ENCODE data around the gene GRAMD1B.

Gene GRAMD1B

GRCh38 chr11:123537726-123538125 is 107.7 kb downstream of the GRAMD1B start:
- DNase-seq = no peak

- DNase-seq = no peak
Measured at GRCh38 chr11:123543797-123544196, 113.7 kb downstream of the GRAMD1B start.

- DNase-seq = no peak
Measured at GRCh38 chr11:123544631-123545375, 114.7 kb downstream of the GRAMD1B start.

- no peak for DNase-seq
Measured at GRCh38 chr11:123545726-123546270, 115.7 kb downstream of the GRAMD1B start.

GRCh38 chr11:123546515-123546914 is 116.4 kb downstream of the GRAMD1B start:
- DNase-seq = no peak

- no peak for DNase-seq
Measured at GRCh38 chr11:123547180-123547579, 117.1 kb downstream of the GRAMD1B start.

- DNase-seq = no peak
Measured at GRCh38 chr11:123548774-123549173, 118.7 kb downstream of the GRAMD1B start.

- no peak for DNase-seq
Measured at GRCh38 chr11:123549926-123550917, 120.2 kb downstream of the GRAMD1B start.

GRCh38 chr11:123551079-123551478 is 121.0 kb downstream of the GRAMD1B start:
- no peak for DNase-seq

GRCh38 chr11:123556633-123557032 is 126.6 kb downstream of the GRAMD1B start:
- no peak for DNase-seq

- DNase-seq = no peak
Measured at GRCh38 chr11:123558536-123559315, 128.7 kb downstream of the GRAMD1B start.

- DNase-seq = no peak
Measured at GRCh38 chr11:123559523-123559955, 129.5 kb downstream of the GRAMD1B start.

GRCh38 chr11:123560006-123560405 is 129.9 kb downstream of the GRAMD1B start:
- DNase-seq = peak in 1 of 5 donors; percentile 6

- no peak for DNase-seq
Measured at GRCh38 chr11:123561431-123561800, 131.3 kb downstream of the GRAMD1B start.

GRCh38 chr11:123562158-123562557 is 132.1 kb downstream of the GRAMD1B start:
- no peak for DNase-seq

- no peak for DNase-seq
Measured at GRCh38 chr11:123562829-123563228, 132.8 kb downstream of the GRAMD1B start.

GRCh38 chr11:123564221-123564620 is 134.2 kb downstream of the GRAMD1B start:
- no peak for DNase-seq

- no peak for DNase-seq
Measured at GRCh38 chr11:123566852-123567251, 136.8 kb downstream of the GRAMD1B start.

- no peak for DNase-seq
Measured at GRCh38 chr11:123567466-123567865, 137.4 kb downstream of the GRAMD1B start.

- no peak for DNase-seq
Measured at GRCh38 chr11:123568367-123568870, 138.3 kb downstream of the GRAMD1B start.

- DNase-seq = no peak
Measured at GRCh38 chr11:123569393-123569792, 139.3 kb downstream of the GRAMD1B start.

- DNase-seq = no peak
Measured at GRCh38 chr11:123570939-123571580, 141.0 kb downstream of the GRAMD1B start.
